Ecto neural progenitor cell (in vitro differentiated cells): ENCODE results near the gene TSEN15.

Source experiments
- DNase-seq: peaks from one replicate; pipeline ENCODE4 v3.0.0-alpha.2; 2018; ENCODE audit warnings: low spot score

Gene TSEN15

DNA sequence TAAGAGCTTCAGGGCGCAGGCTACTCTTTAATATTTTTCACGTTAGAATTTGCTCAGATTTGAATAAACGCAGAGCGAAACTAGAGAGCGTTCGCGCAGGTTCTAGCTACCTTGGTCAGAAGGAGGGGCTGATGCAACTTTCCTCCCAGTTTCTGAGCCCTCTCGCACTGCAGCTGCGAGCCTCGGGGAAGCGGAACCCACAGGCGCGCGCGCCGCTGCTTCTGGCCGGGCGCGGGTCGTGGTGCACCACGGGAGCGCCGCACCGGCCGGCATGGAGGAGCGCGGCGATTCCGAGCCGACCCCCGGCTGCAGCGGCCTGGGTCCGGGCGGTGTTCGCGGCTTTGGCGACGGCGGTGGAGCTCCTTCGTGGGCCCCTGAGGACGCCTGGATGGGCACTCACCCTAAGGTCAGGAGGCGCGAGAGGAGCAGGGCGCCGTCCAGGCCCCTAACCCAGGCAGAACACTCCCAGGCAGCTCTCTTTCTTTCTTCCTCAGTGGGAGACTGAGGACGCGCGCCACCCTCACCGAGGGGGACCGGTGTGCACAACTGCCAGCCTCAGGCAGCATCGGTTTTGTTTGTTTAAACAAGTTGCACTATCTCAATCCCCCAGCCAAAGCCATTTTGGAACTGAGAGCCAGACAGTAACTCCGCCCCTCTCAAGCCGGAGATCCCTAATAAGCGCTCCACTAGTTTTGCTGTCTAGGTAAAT, at the start of gene TSEN15:
Gene TSEN15 (plus strand): TSS at position 246 of the 709 bp plus-strand sequence. CDS start 26 bp downstream, at position 272.
- peak; percentile 82 for DNase-seq

DNA sequence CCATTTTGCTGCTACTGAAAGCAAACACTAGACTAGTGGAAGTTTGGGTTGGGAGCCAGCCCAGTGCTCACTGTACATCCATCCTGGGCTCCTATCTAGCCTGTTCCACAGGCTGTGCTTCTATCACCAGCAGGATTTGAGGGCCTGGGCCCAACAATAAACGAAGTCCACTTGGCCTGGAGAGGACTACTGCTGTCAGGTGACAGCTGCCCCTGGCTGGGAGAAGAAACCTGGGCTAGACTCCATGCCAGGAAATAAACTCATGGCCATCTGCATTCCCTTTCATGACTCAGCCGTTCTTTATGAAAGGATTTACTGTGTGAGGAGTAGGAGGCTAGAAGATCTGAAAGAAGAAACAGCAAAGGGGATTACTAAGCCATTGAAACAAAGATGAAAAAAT, 49.5 kb upstream of the TSEN15 start:
- DNase-seq = no peak

DNA sequence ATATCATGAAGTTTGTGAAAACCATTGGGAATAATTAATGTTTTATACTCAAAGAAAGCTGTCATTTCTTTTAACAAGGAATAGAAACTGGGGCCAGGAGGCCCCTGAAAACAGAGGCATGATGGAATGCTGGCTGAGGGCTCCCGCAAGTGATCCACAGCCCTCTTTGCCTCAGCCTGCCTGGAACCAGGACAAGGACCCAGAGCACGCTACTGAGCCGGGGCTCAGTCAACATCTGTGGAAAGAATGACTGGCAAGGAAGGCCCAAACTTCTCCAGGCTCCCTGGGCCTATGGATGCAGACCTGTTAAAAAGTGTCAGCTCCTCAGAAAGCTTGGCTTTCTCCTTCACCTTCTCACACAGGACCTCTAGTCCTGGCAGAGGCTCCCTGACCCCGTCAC, 46.6 kb upstream of the TSEN15 start:
- no peak for DNase-seq

DNA sequence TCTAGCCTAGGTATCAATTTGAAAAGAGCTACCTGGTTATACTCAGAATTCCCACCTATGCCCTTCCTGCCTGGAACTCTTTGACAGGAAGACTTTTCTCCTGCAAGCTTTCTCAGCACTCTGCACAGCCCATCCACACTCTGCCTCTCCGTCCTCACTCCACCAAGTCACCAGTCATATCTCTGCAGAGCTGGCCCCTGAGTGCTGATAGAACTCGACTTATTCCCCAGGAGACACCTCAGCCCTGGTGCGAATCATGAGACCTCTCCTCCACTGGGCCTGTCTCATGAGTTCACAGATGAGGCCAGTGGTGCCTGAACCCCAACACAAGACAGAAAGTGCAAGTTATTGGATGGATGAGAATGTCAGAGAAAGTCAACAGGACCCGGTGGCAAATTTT, 46.0 kb upstream of the TSEN15 start:
- no peak for DNase-seq

DNA sequence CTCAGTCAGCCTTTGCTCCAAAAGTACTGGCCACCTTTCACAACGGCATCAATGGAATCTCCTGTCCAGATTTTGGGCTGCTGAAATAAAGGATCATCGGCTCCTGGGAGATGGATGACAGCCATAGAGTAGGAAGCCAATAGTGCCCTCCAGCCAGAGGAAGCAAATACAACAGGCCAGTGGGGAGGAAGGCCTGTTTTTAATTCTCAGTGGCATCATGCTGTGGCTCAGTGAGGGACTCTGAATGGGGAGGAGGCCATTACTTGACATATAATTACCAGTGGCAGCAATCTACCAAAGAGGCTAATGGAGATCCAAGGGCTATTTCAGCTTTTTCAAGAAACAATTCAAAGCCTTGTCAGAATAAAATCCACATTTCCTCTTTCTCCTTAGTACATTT, 40.7 kb upstream of the TSEN15 start:
- no peak for DNase-seq

DNA sequence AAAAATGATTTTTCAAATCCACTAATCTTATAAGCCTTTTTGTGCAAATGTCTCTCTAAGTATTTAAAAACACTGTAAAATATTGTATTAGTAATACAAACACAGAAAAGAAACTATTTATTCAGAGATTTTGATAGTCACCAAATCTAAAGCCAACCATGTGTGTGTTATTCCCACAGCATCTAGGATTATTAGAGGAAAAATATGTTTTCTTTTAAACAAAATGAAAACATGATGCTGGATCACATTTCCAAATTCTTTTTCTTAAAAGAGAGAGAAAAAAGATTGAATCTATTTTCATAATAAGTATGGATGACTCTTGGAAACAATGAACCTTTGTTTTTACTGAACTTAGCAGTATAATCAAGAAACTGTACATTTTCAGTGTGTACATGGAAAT, 39.3 kb upstream of the TSEN15 start:
- DNase-seq = no peak

DNA sequence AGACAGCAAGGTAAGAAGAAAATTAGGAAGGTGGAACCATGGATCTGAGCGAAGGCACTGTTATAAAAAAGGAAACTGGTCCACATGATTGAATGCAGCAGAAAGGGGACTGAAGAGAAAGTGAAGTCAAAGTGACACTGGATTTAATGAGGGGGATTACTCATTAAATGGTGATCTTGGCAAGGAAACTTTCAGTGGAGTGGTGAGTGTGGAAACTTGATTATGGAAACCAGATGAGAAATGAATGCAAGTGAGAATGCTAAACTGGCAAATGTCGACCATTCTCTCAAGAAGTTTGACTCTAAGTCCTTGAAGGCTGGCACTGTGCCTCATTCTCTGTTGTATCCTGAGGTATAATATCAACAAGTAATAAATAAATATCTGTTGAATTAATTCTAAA, 37.3 kb upstream of the TSEN15 start:
- DNase-seq = no peak

DNA sequence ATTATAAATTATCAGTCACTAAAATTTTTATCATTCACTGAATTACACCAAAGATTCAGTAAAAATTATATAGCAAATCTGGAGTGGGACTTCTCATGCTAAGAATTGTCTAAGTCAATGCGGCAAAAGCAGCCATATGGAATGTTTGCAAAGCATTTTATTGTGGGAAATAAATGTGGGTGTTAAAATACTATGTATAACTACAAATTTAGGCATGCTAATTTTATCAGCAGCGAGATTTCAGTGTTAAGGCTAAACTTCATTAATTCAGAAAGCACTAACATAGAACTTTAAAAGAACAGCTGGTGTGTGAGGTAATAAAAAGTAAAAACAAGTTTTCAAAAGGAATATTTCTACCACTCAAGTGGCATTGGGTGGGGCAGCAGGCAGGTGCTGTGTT, 35.4 kb upstream of the TSEN15 start:
- no peak for DNase-seq

DNA sequence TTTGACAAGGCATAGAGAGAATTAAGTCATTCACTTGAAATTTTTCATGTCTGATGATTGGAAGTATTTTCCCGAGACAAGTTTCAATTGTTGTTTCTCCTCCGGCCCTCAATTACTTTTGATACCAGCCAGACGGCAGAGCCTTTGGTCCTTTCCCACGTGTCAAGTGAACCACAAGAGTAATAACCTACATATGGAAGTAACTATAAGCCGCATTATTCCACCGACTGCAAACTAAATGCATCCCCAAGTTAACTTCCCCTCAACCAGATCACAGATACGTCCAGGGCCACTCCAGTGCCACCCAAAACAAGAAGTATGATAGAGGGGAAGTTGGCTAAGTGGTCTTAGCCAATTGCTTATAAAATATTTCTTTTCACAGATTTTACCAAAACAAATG, 34.2 kb upstream of the TSEN15 start:
- DNase-seq = no peak

DNA sequence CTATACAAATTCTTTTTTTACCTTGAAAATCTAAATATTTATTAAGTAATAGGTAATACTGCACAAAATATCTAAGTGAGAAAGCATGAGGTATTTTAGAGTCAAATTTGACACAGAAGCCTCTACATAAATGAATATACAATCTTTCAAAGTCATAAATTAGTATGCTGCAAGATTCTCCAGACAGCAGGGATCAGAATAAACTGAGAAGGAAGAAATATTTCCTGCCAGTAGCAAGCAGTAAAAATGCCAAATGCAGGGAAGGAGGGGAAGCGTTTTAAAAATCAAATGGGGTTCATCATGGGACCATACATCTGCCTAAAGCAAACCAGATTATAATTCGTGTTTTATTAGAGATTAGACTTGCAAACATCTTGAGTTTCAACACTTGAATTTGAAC, 32.9 kb upstream of the TSEN15 start:
- DNase-seq = no peak

DNA sequence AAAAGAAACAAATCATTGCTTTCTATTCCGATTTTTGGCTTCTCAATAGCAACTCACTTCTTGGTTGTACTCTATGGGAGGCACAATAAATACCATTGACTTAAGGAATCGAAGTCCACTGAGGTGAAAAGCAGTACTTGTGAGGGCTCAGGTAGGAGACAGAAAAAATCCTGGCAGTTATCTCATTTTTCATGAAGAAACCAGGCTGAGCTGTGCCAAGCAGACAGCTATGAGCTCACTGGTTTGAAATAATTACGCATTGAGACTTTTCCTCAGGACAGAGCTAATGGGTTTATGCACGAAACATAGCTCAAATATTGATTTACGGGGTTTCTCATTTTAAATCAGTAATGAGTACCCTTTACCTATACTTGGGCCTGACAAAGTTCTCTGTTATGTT, 32.5 kb upstream of the TSEN15 start:
- DNase-seq = no peak

DNA sequence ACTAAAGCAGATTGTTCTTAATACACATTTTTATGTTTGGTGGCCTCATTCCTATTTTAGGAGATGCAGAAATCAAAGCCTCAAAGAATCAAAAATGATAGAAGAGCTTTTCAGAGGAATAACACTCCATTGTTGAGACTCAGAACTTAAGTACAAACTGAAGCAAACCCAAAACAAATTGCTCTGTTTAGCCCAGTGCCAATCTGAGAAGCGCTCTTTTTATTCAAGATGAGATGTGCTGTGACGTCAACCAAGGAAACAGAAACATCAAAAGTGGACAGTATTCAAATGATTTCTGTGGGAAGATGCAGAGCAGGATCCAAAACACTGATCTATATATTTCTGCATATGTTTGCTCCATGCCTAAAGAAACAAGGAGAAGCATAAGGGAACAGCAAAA, 32.0 kb upstream of the TSEN15 start:
- no peak for DNase-seq

DNA sequence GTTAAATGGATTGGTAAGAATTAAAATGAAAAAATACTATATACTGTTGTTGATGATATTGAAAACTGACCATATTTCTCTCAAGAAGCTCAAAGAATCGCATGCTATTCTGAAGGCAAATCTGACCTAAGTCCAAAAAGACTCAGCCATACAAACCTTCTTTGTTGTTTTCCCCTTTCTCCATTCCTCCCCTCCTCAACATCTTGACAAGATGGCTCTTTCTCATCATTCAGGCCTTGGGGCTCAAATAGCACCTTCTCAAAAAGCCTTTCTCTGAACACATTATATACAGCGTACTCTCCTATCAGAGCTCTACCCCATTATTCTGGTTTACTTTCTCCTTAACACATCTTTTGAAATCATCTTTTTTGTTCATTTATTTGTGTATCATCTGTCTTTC, 31.2 kb upstream of the TSEN15 start:
- no peak for DNase-seq

DNA sequence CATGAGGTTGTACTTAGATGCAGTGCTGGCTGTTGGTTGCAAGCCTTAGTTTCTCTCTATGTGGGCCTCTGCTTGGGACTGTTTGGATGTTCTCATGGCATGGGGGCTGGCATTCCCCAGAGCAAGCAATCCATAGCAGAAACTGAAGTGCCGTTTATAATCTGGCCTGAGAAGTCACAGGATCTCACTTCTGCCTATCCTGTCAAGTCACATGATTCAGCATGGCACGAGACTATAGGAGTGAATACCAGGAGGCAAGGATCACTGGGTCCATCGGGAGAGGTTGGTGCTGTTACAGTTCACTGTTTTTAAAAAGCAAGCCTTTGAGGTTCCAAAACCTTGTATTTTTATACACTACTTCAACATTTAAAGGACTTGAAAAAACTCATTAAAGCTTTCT, 30.7 kb upstream of the TSEN15 start:
- no peak for DNase-seq

DNA sequence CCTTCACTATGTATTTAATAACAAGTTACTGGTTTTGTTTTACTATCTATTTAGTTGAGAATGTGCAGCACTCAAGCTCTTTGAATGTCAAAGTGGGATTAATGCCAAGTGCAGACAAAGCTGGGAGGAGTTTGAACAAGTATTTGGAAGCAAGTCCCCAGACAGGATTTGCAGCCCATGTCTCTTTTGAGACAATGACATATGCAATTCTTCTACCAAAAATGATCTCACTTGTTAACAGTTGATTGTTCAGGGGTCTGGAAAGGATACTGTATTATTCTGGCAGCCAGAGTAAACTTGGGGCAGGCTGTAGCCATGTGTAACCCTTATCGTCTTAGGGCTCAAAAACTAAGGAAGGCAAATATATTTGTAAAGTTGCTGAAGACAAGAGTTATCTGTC, 29.8 kb upstream of the TSEN15 start:
- DNase-seq = no peak

DNA sequence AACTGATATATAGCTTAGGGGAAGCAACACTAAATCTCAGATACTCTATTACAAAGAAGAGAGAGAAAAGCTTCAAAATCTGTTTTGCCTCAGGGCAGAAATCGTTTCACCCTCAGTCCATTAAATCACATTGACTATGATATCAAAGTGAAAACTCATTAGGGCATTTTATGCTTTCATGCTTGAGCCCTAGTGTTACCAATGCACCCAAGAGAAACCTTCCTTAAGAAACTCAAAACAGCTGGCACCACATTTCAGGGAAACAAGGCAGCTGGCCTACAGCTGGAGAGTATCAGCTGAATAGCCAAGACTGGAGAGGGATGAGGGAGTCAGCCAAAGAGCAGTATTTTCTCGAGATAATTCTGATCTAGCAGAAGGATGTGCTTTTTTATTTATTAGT, 28.9 kb upstream of the TSEN15 start:
- no peak for DNase-seq

DNA sequence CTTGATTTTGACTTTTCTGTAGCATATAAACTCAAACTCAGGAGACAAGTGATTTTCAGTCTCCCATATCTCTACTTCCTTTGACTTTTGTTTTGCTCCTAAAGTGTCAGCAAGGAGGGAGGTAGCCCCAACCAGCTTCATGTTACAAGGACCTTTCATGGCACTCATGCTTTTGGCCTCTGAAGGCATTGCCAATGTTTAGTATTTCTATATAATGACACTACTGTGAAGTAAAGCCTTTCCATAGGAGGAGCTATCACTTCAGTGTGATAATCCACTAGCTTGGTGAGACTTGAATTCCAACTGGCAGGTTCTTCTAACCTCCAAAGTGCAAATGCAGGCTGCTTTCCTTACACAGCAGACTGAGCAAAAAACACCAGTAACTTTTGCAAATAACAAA, 28.4 kb upstream of the TSEN15 start:
- no peak for DNase-seq

DNA sequence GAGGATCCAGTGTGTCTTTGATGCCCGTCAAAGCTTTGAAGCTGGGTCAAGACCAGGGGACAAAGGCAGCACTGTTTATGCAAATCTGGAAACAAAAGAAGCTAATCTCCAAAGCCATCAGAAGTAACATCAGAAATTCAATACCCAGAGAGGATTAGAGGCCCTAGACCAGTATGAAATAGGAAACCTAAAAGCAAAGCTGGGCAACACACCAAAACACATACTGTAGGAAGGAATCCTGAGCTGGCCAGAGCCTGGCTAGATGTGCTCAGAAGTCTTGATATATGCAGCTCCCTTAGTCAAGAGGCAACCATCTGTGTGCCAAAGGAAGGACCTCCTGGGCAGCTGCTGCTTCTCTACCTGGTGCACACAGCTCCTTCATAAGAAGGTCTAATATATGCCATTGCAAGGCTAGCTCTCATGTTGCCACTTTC, 26.3 kb upstream of the TSEN15 start:
- no peak for DNase-seq

DNA sequence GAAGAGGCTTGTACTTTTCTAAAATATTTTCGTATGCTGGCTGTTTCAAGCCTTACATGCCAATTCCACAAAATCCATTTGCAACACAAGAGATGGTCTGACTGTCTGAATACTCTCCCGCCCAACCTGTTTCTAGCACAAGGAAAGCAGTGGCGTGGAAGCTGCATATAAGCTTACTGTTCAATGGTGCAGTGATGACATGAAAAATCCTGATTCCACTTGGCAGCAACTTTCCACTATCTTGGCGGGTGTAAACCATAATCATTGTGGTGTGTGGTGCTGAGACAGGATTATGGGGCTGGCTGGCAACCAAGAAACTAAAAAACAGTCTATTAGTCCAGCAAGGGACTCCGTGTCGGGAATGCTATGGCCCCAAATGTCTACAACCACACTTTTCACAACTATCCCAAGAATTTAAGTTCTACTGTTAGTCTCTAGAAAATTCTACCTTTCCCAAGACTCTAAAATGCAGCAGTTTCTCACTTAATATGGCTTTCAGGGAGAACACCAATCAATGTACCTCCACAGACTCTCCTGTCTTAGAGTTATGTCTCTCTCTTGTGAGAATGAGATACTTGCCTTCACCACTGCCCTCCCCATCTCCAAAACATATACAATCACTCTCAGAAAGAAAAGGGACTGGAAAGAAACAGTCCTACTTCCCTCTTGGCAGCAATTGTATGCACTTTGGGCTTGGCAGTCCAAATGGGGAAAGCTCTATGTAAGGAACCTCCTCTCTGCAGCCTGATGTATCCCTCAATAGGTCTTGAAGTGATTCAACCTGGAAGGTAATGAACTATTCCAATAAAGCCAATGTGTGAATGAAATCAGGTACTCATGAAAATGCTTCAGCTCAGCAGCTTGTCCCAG, 23.5 kb upstream of the TSEN15 start:
- no peak for DNase-seq

DNA sequence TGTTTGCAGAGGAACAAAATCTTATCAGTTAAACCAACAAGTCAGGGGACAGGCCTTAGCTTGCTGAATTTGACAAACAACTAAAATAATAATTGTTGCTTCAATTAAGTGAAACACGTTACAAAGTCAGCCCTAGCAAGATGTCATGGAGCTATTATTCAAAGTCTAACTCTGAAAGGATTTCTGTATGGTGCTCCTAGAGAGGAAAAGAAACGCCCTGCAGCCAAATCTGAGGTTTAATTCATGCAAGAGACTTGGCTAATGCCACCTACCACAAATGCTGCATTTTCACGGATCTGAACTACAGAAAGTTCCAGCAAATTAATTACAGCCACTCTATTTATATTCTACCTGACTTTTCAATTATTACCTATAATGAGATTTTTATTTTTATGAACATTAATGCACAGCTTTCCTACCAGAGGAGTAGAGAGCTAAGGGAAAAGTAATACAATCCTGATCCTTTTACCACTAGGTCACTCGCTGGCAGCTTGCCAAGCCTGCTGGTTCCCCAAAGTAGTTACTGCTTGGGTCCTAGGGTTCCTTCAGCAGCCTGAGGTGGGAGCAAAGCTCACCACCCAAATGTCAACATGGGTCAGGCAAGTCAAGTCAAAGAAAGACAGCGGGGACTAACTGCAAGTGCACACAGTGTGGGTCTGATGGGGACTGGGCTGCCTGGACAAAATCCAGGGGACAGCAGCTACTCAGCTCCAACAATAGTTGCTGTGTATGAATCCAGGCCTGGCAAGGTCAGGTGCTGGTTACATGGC, 22.5 kb upstream of the TSEN15 start:
- DNase-seq = no peak

DNA sequence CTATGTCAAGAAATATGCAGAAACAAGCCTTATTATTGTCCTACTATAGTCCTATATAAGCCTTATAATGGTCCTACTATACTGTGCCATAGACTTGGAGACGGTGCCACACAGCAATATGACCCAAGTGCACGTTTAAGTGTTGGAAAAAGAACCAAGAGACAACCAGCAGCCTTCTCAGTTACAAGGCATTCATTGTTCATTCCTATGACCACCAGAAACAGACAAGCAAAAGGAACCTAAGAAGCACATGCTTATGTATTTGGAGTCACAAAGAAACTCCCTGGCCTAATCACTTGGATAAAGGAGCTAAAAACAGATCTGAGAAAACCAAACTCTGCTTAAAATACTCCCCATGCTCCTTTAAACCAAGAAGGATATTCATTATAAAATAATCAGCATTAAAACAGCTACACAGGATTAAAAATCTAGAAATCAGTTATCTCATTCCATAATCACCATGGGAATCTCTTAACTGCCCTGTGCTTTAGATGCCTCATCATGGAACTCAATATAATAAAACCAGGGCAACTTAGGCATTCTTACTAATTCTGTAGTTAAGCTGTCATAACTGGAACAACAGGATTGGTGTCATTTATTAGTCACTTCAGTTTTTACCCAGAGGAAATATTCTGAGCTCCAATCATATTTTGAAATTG, 21.0 kb upstream of the TSEN15 start:
- DNase-seq = no peak

DNA sequence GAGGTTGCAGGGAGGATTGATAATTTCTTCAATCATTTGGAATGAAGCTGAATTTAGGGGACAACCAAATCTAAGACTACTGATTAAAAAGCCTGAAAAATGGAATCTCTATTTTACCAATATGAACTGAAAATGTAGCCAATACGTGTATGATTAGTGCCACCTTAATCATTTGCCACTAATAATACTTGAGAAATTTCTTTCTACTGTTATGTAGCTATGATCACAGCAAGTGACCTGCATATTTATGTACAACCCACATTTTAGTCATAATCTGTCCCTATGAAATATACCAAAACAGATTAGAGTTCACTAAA, 20.5 kb upstream of the TSEN15 start:
- no peak for DNase-seq
